LNCAP (cell line): ENCODE results near the gene EVA1B.

Experiments
- CTCF ChIP-seq: fragments of 450-650 bp; IDR thresholded peaks from 2 replicates; pipeline ENCODE4 v1.5.1; 2017; ENCODE audit warnings: mild to moderate bottlenecking

Gene EVA1B

GRCh38 chr1:36359911-36360550, 36.6 kb upstream of the EVA1B start:
- TF ChIP-seq CTCF: no peak

GRCh38 chr1:36359383-36359782, 35.9 kb upstream of the EVA1B start:
- no peak for TF ChIP-seq CTCF

DNA sequence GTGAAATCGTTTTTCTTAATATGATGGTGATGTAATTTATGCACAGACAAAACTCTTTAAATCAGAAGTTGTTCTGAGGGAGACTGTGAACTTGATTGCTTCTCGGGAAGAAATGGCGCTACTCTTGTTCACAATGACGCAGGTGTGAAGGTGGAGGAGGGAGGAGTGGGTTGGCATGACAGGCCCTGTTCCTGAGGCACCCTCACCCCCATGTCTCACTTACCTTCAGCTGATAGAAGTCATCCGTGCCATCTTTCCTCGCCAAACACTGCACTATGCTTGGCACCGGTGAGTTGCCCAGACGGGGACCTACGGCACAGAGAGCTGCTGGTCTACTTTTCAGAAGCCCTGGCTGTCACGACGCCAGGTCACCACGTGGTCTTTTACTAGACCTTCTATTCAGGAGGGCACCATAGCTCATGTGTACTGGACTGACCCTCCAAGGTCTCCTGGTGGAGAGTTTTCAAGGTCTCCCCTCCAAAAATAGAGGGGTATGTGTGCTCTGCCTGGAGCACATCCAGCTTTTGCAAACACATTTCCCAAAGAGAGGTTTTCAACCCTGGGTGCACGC, 35.2 kb upstream of the EVA1B start:
- TF ChIP-seq CTCF: no peak

GRCh38 chr1:36355811-36356210, 32.4 kb upstream of the EVA1B start:
- TF ChIP-seq CTCF: no peak

DNA sequence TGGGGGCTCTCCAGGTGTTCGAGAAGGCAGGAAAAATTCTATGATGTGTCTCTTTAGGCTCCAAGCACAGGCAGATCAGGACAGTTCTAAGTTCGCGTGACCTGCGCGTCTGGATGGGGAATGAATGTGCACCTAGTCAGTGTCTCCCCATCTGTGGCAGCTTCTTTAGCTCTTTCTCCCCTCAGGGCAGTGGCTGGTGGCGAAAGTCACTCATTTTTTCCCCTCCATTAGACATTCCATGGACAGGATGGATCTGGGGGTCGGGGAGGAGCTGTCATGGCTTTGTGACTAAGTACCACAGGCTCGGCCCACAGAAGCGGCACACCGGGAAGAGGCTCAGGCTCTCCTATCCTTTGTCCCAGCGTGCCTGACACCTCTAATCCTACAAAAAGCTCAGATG, 31.0 kb upstream of the EVA1B start:
- no peak for TF ChIP-seq CTCF

DNA sequence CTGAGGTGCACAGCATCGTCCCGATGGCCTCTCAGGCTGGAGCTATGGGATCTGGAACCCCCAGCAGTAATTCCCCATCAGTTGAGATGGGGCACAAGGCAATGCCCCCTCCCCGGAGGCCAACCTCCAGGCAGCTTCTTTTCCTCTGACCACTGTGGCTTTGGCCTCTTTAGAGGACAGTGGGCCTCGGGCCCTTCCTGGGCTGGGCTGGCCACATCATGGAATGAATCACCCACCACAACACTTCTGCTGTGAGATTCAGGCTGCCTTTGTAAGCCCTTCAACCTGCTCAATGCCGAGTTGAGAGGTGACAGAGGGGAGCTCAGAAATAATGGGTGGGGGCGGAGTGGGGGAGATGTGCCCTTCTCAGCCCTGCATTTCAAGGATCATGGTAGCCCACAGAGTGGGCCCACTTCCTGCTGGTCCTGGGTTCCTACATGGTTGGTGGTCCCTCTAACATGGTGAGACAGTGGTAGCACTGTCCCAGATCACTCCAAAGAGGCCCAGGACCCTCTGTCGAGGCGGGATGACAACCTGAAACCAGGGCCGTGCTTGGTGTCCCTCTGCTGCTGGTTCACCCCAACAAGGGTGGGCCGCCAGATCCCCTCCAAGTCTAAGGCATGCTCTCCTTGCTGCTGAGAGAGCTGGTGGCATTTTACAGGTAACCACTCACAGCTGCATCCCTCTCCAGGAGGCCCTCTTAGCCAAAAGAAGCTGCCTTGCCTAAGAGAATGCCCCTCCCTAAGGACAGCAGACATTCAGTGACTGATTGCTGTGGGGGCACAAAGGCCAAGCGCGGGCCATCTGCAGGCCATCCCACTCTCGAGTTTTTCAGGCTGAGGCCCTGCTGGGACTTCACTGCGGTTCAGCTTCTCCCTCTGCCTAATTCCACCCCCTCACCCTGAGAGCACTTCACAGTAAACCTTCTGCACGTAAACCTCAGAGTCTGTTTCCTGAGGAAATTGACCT, 29.7 kb upstream of the EVA1B start:
- no peak for TF ChIP-seq CTCF

- TF ChIP-seq CTCF: no peak
Measured at GRCh38 chr1:36352125-36352909, 28.9 kb upstream of the EVA1B start.
